ENCODE results near the gene ETHE1.

Gene ETHE1

GRCh38 chr19:43462785-43463380 lies 64.1 kb downstream of the ETHE1 start:
- DNase-seq = no peak

- no peak for DNase-seq
Observed at GRCh38 chr19:43462383-43462782, 64.6 kb downstream of the ETHE1 start.

- DNase-seq = no peak
Observed at GRCh38 chr19:43461303-43461702, 65.7 kb downstream of the ETHE1 start.

- DNase-seq = no peak
Observed at GRCh38 chr19:43460362-43461016, 66.5 kb downstream of the ETHE1 start.

GRCh38 chr19:43457809-43458208 lies 69.2 kb downstream of the ETHE1 start:
- no peak for DNase-seq
